Measurements from ENCODE around the gene DDX55. TPM values are rescaled to one million over a fixed set of nuclear protein-coding genes. Genes with fewer than 3 reads are reported as not detected.
A peak's percentile ranks its signal among the peaks of the same experiment; 100 is the strongest.

The DDX55 gene
- total and polyA plus RNA-seq, 2 of the 13 experiments (the other 11 are each of a cell fraction or from before 2014, with no cell fraction given) = 22.2 to 37.0 TPM

DNA sequence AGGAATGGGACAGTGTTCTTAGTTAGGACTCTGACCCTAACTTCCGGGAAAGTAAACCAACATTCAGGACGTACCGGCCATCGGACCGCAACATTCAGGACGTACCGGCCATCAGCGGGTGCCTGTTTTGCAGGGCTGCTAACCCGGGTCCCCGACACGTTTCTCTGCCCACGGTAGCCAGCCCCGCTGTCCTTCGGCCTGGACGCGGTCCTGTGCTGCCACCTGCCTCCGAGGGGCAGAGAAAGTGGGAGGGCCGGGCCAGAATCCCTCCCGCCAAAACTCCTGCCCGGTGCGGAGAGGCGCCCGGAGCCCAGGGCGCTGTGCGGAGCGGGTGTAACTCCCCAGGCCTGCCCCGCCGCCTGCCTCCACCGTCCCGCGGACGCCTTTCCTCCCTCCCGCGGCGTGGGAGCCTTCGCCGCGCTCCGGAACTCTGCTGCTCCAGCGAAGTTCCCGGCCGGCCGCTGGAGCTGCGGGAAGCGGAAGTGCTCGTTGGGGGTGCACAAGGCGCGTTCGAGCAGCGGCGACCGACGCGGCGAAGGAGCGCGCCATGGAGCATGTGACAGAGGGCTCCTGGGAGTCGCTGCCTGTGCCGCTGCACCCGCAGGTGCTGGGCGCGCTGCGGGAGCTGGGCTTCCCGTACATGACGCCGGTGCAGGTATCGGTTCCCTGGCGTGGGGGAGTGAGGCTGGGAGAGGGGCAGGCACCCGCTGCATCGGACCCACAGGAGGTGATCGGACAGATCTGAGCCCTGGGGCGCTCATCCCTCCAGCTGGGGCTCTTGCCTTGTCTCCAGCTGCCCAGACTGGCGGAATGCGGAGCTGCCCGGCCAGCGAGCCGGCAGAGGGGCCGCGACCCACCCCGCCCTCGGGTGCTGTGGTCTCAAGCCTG is at the start of gene DDX55 (continued):
- TF ChIP-seq CEBPZ (IDR thresholded peaks at IDR 0.05; ENCODE audit: low read length) (no peak), ZFP36 (IDR thresholded peaks at IDR 0.05; ENCODE audit: borderline replicate concordance, low read depth, low read length, partially characterized antibody) (no peak), ZBTB21 (CRISPR knock-in tag; IDR thresholded peaks at IDR 0.05) (no peak), RXRB (CRISPR knock-in tag; IDR thresholded peaks at IDR 0.05; ENCODE audit: borderline replicate concordance) (peak; percentile 77), MAF1 (CRISPR knock-in tag; IDR thresholded peaks at IDR 0.05; ENCODE audit: borderline replicate concordance) (peak; percentile 87; the same call in 1 of the 2 replicates), IRX3 (CRISPR knock-in tag; IDR thresholded peaks at IDR 0.05; ENCODE audit: borderline replicate concordance, low read depth) (peak; percentile 68; the same call in 1 of the 2 replicates), SALL2 (CRISPR knock-in tag; IDR thresholded peaks at IDR 0.05) (peak; percentile 98), KDM5B (CRISPR knock-in tag; IDR thresholded peaks at IDR 0.05; ENCODE audit: borderline replicate concordance) (peak; percentile 97), NR2F1 (CRISPR knock-in tag; IDR thresholded peaks at IDR 0.05) (no peak), IRF1 (CRISPR knock-in tag; IDR thresholded peaks at IDR 0.05; ENCODE audit: low read depth) (peak; percentile 68; the same call in 1 of the 2 replicates), PHB2 (IDR thresholded peaks at IDR 0.05; ENCODE audit: partially characterized antibody) (no peak), ZSCAN9 (CRISPR knock-in tag; IDR thresholded peaks at IDR 0.05; ENCODE audit: borderline replicate concordance) (peak; percentile 83), SALL1 (CRISPR knock-in tag; IDR thresholded peaks at IDR 0.05) (peak; percentile 92), ZNF558 (CRISPR knock-in tag; IDR thresholded peaks at IDR 0.05; ENCODE audit: borderline replicate concordance) (peak; percentile 91), TCF7 (IDR thresholded peaks at IDR 0.05; ENCODE audit: low read depth) (no peak), ARNTL (CRISPR knock-in tag; IDR thresholded peaks at IDR 0.05) (peak; percentile 88), ZNF589 (CRISPR knock-in tag; conservative IDR thresholded peaks at IDR 0.05) (peak; percentile 96)
- TF ChIP-seq, protein P1, sequence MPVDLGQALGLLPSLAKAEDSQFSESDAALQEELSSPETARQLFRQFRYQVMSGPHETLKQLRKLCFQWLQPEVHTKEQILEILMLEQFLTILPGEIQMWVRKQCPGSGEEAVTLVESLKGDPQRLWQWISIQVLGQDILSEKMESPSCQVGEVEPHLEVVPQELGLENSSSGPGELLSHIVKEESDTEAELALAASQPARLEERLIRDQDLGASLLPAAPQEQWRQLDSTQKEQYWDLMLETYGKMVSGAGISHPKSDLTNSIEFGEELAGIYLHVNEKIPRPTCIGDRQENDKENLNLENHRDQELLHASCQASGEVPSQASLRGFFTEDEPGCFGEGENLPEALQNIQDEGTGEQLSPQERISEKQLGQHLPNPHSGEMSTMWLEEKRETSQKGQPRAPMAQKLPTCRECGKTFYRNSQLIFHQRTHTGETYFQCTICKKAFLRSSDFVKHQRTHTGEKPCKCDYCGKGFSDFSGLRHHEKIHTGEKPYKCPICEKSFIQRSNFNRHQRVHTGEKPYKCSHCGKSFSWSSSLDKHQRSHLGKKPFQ (CRISPR knock-in tag; IDR thresholded peaks at IDR 0.05; ENCODE audit: insufficient replicate concordance) = no peak
- TF ChIP-seq, protein P2, sequence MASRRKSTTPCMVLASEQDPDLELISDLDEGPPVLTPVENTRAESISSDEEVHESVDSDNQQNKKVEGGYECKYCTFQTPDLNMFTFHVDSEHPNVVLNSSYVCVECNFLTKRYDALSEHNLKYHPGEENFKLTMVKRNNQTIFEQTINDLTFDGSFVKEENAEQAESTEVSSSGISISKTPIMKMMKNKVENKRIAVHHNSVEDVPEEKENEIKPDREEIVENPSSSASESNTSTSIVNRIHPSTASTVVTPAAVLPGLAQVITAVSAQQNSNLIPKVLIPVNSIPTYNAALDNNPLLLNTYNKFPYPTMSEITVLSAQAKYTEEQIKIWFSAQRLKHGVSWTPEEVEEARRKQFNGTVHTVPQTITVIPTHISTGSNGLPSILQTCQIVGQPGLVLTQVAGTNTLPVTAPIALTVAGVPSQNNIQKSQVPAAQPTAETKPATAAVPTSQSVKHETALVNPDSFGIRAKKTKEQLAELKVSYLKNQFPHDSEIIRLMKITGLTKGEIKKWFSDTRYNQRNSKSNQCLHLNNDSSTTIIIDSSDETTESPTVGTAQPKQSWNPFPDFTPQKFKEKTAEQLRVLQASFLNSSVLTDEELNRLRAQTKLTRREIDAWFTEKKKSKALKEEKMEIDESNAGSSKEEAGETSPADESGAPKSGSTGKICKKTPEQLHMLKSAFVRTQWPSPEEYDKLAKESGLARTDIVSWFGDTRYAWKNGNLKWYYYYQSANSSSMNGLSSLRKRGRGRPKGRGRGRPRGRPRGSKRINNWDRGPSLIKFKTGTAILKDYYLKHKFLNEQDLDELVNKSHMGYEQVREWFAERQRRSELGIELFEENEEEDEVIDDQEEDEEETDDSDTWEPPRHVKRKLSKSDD (CRISPR knock-in tag; IDR thresholded peaks at IDR 0.05; ENCODE audit: low read depth) = peak; percentile 80; the same call in 1 of the 2 replicates

Measured in HepG2 (cell line).